ENCODE results near the gene SPECC1L.
"Not testable (repeated sequence)": the region's sequence is repeated elsewhere in the genome, so short reads cannot be mapped to it uniquely, and the experiment has no call there.

SPECC1L gene

GRCh38 chr22:24245584-24246561 lies 24.8 kb upstream of the SPECC1L start:
- peak; percentile 17 for DNase-seq (ENCODE audit: low spot score)

- DNase-seq (ENCODE audit: low spot score) = no peak
Measured at GRCh38 chr22:24247011-24247507, 23.6 kb upstream of the SPECC1L start.

DNA sequence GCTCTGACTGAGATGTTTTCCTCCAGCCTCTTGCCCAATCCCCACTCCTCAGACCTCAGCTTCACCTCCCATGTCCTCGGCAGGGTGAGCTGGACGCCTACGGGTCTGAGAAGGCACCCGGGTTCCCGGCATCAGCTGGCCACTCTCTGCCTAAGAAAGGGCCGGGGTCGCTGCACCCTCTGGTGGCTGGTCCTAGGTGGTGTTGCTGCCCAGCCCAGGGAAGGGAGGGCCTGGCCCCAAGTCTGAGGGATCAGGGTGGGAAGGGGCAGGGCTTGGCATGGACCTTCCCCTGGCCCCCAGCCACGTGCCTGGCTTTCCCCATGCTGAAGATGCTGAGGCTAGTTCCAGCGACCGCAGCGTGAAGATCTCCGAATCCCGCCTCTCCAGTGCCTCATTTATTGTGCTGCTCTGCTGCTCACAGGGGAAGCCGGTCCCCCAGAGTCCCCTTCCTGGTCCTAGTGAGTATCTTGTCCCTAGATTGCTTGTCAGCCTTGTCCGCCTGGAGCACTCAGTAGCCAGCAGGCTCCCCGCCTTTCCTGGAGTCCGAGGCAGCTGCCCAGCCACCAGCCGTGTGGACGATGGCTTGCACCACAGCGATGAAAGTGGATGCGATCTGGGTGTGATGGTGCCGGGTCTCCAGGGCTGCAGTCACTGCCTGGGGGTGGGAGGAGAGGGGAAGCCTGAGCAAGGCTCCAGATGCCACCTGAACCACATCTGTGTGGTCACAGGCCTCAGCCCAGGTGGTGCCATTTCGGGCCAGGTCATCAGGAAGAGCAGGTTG lies 22.9 kb upstream of the SPECC1L start:
- DNase-seq (ENCODE audit: low spot score) = peak; percentile 82

DNA sequence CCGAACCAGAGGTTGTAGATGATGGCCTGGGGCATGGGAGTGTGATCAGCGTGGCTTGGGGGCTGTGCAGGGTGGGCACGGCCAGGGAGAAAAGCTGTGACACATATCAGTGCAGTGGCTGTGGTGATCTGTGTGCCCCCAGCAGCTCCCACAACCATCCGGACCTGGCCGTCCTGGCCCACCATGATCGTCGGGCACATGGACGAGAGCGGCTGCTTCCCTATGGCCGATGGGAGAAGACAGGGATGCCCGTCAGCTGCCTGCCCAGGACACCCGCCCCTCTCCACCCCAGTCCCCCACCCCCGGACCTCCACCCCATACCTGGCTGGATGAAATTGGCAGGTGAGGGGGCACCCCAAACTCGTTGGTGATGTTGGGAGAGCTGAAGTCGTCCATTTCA lies 22.0 kb upstream of the SPECC1L start:
- not testable (repeated sequence) for DNase-seq (ENCODE audit: low spot score)

DNA sequence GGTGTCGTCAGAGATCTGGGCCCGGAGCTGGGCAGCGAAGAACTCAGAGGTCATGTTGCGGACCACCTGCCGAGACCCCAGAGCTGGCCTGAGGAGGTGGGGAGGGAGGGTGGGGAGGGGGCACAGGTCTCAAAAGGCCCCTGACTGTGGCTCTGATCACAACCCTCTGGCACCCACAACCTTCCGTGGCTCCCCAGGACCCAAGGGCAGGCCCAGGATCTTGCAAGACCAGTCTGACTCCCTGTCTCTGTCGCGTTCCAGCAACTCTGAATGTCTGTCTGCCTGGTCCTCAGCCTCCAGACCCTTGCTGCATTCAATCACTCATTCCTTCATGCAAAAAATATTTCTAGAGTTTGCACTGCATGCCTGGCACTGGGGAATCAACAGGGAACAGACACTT lies 21.2 kb upstream of the SPECC1L start:
- DNase-seq (ENCODE audit: low spot score) = not testable (repeated sequence)

DNA sequence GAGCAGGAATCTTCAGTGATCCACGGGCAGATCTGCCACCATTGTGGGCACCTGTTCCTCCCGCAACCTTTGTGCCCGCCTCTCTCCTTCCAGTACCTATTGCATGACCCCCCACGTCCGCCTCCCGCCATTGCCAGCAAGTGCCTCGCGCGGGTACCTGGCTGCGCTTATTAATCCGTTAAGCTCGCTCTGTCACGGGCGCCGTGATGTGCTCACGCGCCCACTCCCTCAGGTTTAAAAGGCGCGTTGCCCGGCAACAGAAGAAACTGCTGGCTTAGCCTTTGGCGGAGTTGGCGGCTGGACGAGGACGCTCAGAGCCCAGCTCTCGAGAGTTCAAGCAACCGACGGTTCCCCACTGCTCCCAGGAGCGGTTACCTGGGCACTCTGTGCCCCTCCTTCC lies 19.3 kb upstream of the SPECC1L start:
- not testable (repeated sequence) for DNase-seq (ENCODE audit: low spot score)

- DNase-seq (ENCODE audit: low spot score) = not testable (repeated sequence)
Measured at GRCh38 chr22:24253126-24253525, 17.5 kb upstream of the SPECC1L start.

- DNase-seq (ENCODE audit: low spot score) = not testable (repeated sequence)
Measured at GRCh38 chr22:24256136-24256535, 14.5 kb upstream of the SPECC1L start.

GRCh38 chr22:24256736-24257135 lies 13.9 kb upstream of the SPECC1L start:
- not testable (repeated sequence) for DNase-seq (ENCODE audit: low spot score)

- peak; percentile 70 for DNase-seq (ENCODE audit: low spot score)
Measured at GRCh38 chr22:24259459-24259858, 11.2 kb upstream of the SPECC1L start.

GRCh38 chr22:24262185-24262749 lies 8.4 kb upstream of the SPECC1L start:
- DNase-seq (ENCODE audit: low spot score) = not testable (repeated sequence)

- DNase-seq (ENCODE audit: low spot score) = not testable (repeated sequence)
Measured at GRCh38 chr22:24263479-24263878, 7.2 kb upstream of the SPECC1L start.

DNA sequence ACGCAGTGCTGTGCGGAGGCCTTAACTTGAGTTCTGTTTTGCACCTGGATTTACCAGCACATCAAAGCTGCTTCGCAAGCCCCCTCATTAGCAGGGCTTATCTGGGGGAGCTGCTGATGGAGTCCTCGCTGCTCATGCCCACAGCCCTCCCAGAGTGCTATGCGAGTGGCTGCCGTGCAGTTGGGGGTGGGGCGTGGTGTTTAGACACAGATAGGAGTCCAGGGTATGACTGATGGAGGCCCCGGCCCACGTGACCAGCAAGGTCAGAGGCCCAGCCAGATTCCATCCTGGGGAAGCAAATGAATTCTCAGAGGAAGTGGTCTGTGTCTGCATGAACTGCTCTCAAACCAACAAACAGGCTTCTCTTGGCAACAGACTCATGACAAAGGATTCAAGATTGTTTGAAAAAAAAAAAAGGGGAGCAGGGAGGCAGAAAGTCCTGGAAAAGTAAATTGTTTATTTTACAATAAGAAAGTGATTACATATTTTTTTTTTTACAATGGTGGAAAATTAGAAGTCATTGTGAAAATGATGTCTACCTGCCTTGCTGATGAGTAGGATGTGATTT lies 6.2 kb upstream of the SPECC1L start:
- DNase-seq (ENCODE audit: low spot score) = not testable (repeated sequence)

DNA sequence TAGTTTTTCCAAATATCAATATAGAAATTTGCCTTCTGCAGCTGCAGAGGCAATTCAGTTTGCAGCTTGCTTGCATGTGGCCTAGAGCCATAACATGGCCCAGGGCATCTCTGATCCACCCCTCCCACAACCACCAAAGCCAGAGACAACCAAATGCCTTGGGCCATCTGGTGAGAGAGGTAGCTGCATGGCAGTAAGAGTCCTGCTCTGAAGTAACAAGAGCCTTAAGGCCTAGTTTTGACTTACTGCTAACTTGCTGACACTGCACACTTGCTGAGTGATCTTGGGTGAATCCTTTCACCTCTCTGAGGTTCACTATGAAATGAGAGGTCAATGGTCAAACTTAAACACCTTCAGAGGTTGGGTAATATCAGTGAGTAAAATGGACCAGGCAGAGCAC lies 4.9 kb upstream of the SPECC1L start:
- DNase-seq (ENCODE audit: low spot score) = peak; percentile 53

GRCh38 chr22:24266495-24266894 lies 4.1 kb upstream of the SPECC1L start:
- DNase-seq (ENCODE audit: low spot score) = not testable (repeated sequence)

- no peak for DNase-seq (ENCODE audit: low spot score)
Measured at GRCh38 chr22:24271386-24271854, 789 bp downstream of the SPECC1L start.

- DNase-seq (ENCODE audit: low spot score) = not testable (repeated sequence)
Measured at GRCh38 chr22:24273031-24273430, 2.4 kb downstream of the SPECC1L start.

GRCh38 chr22:24273906-24274305 lies 3.3 kb downstream of the SPECC1L start:
- DNase-seq (ENCODE audit: low spot score) = not testable (repeated sequence)

- not testable (repeated sequence) for DNase-seq (ENCODE audit: low spot score)
Measured at GRCh38 chr22:24274696-24275405, 4.2 kb downstream of the SPECC1L start.

- not testable (repeated sequence) for DNase-seq (ENCODE audit: low spot score)
Measured at GRCh38 chr22:24280363-24280762, 9.7 kb downstream of the SPECC1L start.

DNA sequence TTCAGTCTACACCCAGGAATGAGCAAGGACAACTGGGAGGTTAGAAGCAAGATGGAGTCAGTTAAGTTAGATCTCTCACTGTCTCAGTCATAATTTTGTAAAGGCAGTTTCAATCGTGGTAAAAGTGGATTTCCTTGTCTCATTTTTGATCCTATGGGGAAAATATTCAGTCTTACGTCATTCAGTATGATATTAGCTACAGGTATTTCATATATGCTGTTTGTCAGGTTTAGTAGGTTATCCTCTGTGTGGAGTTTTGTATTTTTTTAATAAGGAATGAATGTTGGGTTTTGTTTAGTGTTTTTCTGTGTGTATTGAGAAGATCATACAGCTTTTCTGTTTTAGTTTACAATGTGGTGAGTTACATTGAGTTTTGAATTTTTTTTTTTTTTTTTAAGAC lies 11.8 kb downstream of the SPECC1L start:
- DNase-seq (ENCODE audit: low spot score) = no peak
